OCI-LY7 (cell line): Measurements from ENCODE around the gene SNPH. TPM values are rescaled to one million over a fixed set of nuclear protein-coding genes. Genes with fewer than 3 reads are reported as not detected.

ENCODE experiments used
- BruUV-seq: library from RNA; stranded (reverse); fragments of 400-500 nt; replicated peaks from 2 replicates; lab custom pipeline; 2021; lab: Mats Ljungman, UMichigan
- CTCF ChIA-PET: fragments of 300-600 bp; sonication (Branson Sonifier 250); formaldehyde crosslinking; loops from one replicate; lab custom pipeline; 2022; ENCODE audit warnings: antibody characterized with exemption; ENCODE audit not compliant: unreplicated experiment; lab: Charles Lee
- POLR2A ChIA-PET: fragments of 300-600 bp; sonication (Branson Sonifier 250); formaldehyde crosslinking; loops from one replicate; lab custom pipeline; 2022; ENCODE audit warnings: antibody characterized with exemption; lab: Charles Lee
- DNase-seq: peaks from one replicate; pipeline ENCODE4 v3.0.0-alpha.2; 2015; ENCODE audit warnings: low spot score
- H2AFZ ChIP-seq: fragments of 200-600 bp; sonication (generic), shearing (Covaris generic); 2 replicates; pipeline ENCODE4 v1.6.1; 2014; ENCODE audit warnings: mild to moderate bottlenecking, antibody characterized with exemption, low read length, moderate library complexity
- H3K27ac ChIP-seq: fragments of 200-600 bp; sonication (generic); 2 replicates; pipeline ENCODE4 v1.5.1; 2014; ENCODE audit warnings: mixed run types, low read depth, mild to moderate bottlenecking, moderate library complexity, low read length, inconsistent platforms; ENCODE audit not compliant: poor library complexity, severe bottlenecking
- H3K36me3 ChIP-seq: fragments of 200-600 bp; sonication (generic); 2 replicates; pipeline ENCODE4 v1.6.1; 2014; ENCODE audit warnings: mild to moderate bottlenecking, antibody characterized with exemption, low read length, moderate library complexity, mixed read lengths; ENCODE audit not compliant: insufficient read depth
- H3K4me1 ChIP-seq: fragments of 200-600 bp; sonication (generic); 2 replicates; pipeline ENCODE4 v1.5.1; 2014; ENCODE audit warnings: mild to moderate bottlenecking, low read length; ENCODE audit not compliant: insufficient read depth, poor library complexity, severe bottlenecking
- H3K4me2 ChIP-seq: fragments of 200-600 bp; sonication (generic); 2 replicates; pipeline ENCODE4 v1.6.1; 2014; ENCODE audit warnings: mild to moderate bottlenecking, low read length
- H3K4me3 ChIP-seq: fragments of 200-600 bp; sonication (generic); 2 replicates; pipeline ENCODE4 v1.5.1; 2014; ENCODE audit warnings: mild to moderate bottlenecking, low read depth, low read length; ENCODE audit not compliant: poor library complexity, severe bottlenecking
- H3K79me2 ChIP-seq: fragments of 200-600 bp; sonication (generic); 2 replicates; pipeline ENCODE4 v1.6.1; 2016; ENCODE audit warnings: low read depth, mild to moderate bottlenecking, low read length, moderate library complexity, mixed read lengths; ENCODE audit not compliant: insufficient read depth
- H3K9me2 ChIP-seq: fragments of 200-600 bp; sonication (generic); 2 replicates; pipeline ENCODE4 v1.6.1; 2016; ENCODE audit warnings: mild to moderate bottlenecking, low read length, mixed read lengths; ENCODE audit not compliant: insufficient read depth
- H3K9me3 ChIP-seq: fragments of 200-600 bp; sonication (generic); 2 replicates; pipeline ENCODE4 v1.6.1; 2014; ENCODE audit warnings: mild to moderate bottlenecking, mixed run types, low read length, mixed read lengths
- H4K20me1 ChIP-seq: fragments of 200-600 bp; sonication (generic); 2 replicates; pipeline ENCODE4 v1.6.1; 2014; ENCODE audit warnings: mild to moderate bottlenecking, antibody characterized with exemption, low read length, moderate library complexity, mixed read lengths; ENCODE audit not compliant: insufficient read depth
- EZH2phosphoT487 ChIP-seq: fragments of 200-600 bp; sonication (generic); IDR thresholded peaks from 2 replicates; pipeline ENCODE4 v1.6.1; 2018; ENCODE audit warnings: low read depth, borderline replicate concordance, mild to moderate bottlenecking, mixed run types, antibody characterized with exemption, low read length, moderate library complexity, mixed read lengths
- intact Hi-C: fragments of 100-400 bp; cut with micrococcal nuclease; formaldehyde crosslinking; loops from one replicate; pipeline ENCODE4 v1.10.0; 2022; ENCODE audit not compliant: unreplicated experiment
- total RNA-seq, 2 experiments: library from RNA; depleted of rRNA in 1 of 2; stranded (reverse); fragments of >200 nt in 1 of 2; shearing (Covaris generic) in 1 of 2; gene quantifications; 2 replicates each; pipeline ENCODE4 v1.2.3, GENCODE V29; 2014 to 2022
- TF ChIP-seq, protein P1 (sequence below): fragments of 200-600 bp; sonication (generic); conservative IDR thresholded peaks from 2 replicates; pipeline ENCODE4 v1.5.1; 2014; ENCODE audit warnings: mild to moderate bottlenecking, antibody characterized with exemption, low read length, moderate library complexity, mixed read lengths

The SNPH gene
- total RNA-seq, 2 experiments from 2014 or later, result not detected

DNA sequence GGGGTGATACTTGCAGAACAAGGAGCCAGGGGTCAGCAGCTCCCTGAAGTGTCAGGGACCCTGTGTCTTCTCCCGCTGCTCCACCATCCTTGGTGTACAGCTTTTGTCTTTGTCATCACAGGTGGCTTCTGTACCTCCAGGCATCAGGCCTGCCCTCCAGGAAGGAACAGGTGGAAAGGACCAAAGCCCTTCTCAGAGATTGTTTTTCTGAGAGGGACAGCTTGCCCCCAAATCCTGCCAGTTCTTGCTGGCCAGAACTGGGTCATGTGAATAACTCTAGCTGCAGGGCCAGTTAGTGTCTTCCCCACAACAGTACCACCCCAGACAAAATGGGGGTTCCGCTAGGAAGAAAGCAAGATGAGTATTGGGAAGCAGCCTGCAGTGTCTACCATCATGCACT, 31.4 kb downstream of the SNPH start:
- no TSS peak for BruUV-seq
- Histone ChIP-seq H3K27ac (no peak overlapping the region), H3K9me3 (no peaks in the 10 kb centered on the region), H3K79me2 (no peaks in the 10 kb centered on the region), H3K4me3 (no peak overlapping the region), H3K4me2 (no peak overlapping the region), H3K4me1 (no peaks in the 10 kb centered on the region), H2AFZ (no peak overlapping the region), H3K36me3 (no peaks in the 10 kb centered on the region), H3K9me2 (no peaks in the 10 kb centered on the region), H4K20me1 (no peaks in the 10 kb centered on the region)
- no peak for DNase-seq
- intact Hi-C loops, result no loop called here
- ChIA-PET POLR2A (no interaction called here), CTCF (no interaction called here)
- TF ChIP-seq, protein P1, sequence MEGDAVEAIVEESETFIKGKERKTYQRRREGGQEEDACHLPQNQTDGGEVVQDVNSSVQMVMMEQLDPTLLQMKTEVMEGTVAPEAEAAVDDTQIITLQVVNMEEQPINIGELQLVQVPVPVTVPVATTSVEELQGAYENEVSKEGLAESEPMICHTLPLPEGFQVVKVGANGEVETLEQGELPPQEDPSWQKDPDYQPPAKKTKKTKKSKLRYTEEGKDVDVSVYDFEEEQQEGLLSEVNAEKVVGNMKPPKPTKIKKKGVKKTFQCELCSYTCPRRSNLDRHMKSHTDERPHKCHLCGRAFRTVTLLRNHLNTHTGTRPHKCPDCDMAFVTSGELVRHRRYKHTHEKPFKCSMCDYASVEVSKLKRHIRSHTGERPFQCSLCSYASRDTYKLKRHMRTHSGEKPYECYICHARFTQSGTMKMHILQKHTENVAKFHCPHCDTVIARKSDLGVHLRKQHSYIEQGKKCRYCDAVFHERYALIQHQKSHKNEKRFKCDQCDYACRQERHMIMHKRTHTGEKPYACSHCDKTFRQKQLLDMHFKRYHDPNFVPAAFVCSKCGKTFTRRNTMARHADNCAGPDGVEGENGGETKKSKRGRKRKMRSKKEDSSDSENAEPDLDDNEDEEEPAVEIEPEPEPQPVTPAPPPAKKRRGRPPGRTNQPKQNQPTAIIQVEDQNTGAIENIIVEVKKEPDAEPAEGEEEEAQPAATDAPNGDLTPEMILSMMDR, result no peak
- no peak for TF ChIP-seq EZH2phosphoT487

DNA sequence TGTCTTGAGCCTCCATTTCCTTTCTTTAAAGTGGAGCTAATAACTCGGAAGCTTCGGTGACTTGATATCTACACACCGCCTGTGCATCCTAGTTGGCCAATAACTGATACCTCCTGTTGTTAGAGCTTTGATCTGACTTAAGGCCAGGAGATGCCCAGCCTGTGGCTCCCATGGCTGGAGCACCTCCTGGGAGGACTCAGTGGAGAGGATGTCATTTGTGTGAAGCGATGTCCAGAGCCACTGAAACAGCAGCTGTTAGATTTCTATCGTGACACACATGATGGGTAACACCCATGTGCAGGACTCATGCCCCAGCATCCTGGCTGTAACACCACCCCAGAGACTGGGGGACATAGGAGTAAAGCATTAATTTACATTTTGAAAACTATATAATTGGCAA, 32.1 kb downstream of the SNPH start:
- ChIA-PET POLR2A (interaction anchor here (0.7 to 1.5 kb wide), 2 partner anchors 11 to 27 kb away, joined by 3 read pairs; no protein-coding TSS in a partner anchor), CTCF (interaction anchor here (0.6 kb wide), 1 partner anchor 8 kb away, joined by 3 read pairs; no protein-coding TSS in a partner anchor)
- no peak for DNase-seq
- TF ChIP-seq EZH2phosphoT487, result no peak
- TF ChIP-seq, protein P1, result no peak
- intact Hi-C loops, result no loop called here
- Histone ChIP-seq H3K4me2 (no peak overlapping the region), H3K79me2 (no peaks in the 10 kb centered on the region), H3K4me3 (no peak overlapping the region), H3K9me2 (no peaks in the 10 kb centered on the region), H3K4me1 (no peaks in the 10 kb centered on the region), H3K9me3 (no peaks in the 10 kb centered on the region), H2AFZ (no peak overlapping the region), H3K36me3 (no peaks in the 10 kb centered on the region), H4K20me1 (no peaks in the 10 kb centered on the region), H3K27ac (no peak overlapping the region)
- BruUV-seq, result no TSS peak

DNA sequence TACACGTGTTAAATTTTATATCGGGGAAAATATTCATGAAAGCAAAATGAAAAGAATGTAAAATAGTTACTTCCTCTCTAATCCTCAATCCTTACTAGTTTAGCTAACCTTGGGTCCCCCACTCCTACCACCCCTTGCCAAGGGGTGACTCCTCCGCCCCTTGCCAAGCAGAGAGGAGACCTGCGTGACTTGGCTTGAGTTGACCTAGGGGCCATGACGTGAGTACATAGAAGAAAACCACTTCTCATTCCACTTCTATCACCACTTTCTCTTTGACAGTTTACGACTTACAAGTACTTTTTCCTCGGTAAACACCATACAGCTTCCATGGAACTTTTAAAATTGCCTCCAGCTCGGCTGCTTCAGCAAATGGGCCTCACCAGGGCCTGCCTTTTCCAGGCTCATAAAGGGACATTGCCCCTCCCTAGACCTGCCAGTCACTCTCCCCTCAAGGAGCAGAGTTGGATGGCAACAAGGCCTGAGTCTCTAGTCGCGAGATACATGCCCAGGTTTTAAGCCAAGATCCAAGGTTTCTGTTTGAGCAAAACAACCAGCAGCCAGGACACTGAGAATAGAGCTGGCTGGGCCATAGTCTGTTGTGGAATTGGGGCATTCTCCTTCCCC, 32.9 kb downstream of the SNPH start:
- POLR2A ChIA-PET, result interaction anchor here (0.7 to 1.5 kb wide), 2 partner anchors 12 to 26 kb away, joined by 3 read pairs; no protein-coding TSS in a partner anchor
- CTCF ChIA-PET, result no interaction called here
- no TSS peak for BruUV-seq

More for the DNA sequence above, 32.9 kb downstream of the SNPH start:
- Histone ChIP-seq H3K4me3 (no peak overlapping the region), H3K4me2 (no peak overlapping the region), H3K4me1 (no peaks in the 10 kb centered on the region), H3K36me3 (no peaks in the 10 kb centered on the region), H3K79me2 (no peaks in the 10 kb centered on the region), H2AFZ (no peak overlapping the region), H3K9me3 (no peaks in the 10 kb centered on the region), H4K20me1 (no peaks in the 10 kb centered on the region), H3K27ac (no peak overlapping the region), H3K9me2 (no peaks in the 10 kb centered on the region)
- no peak for DNase-seq
- intact Hi-C loops, result no loop called here
- no peak for TF ChIP-seq EZH2phosphoT487
- TF ChIP-seq, protein P1, result no peak
